Gastrocnemius medialis (tissue), 4 donors: ENCODE measurements around the gene MLPH. TPM values are rescaled to one million over a fixed set of nuclear protein-coding genes. Genes with fewer than 3 reads are reported as not detected.

ENCODE experiments used
- ATAC-seq, 2 donors: fragments of 150-250 bp; one replicate each; pipeline ENCODE4 v1.9.1; 2016
- DNase-seq, 2 donors: peaks; one replicate each; pipeline ENCODE4 v3.0.0-alpha.2; 2019
- H3K27ac ChIP-seq, 4 donors: fragments of 200-600 bp; sonication (generic); 1 replicate in 1 of 4; 2 replicates in 3 of 4; pipeline ENCODE4 v1.5.1; 2016 to 2018; ENCODE audit warnings: mild to moderate bottlenecking in 2 of 4, moderate library complexity in 1 of 4
- H3K27me3 ChIP-seq, 3 donors: fragments of 200-600 bp; sonication (generic) in 2 of 3; 1 replicate in 1 of 3; 2 replicates in 2 of 3; pipeline versions ENCODE4 v1.5.1 to v1.6.0; 2016 to 2019; ENCODE audit warnings: mild to moderate bottlenecking in 1 of 3, moderate library complexity in 1 of 3
- H3K36me3 ChIP-seq, 2 donors: fragments of 200-600 bp; sonication (generic) in 1 of 2; one replicate each; pipeline ENCODE4 v1.5.1; 2017 to 2018
- H3K4me1 ChIP-seq, 2 donors: fragments of 200-600 bp; sonication (generic) in 1 of 2; one replicate each; pipeline ENCODE4 v1.5.1; 2016 to 2017; ENCODE audit warnings: mild to moderate bottlenecking in 2 of 2
- H3K4me3 ChIP-seq, 4 donors: fragments of 200-600 bp; sonication (generic) in 3 of 4; 1 replicate in 1 of 4; 2 replicates in 3 of 4; pipeline ENCODE4 v1.5.1; 2016 to 2019; ENCODE audit warnings: mild to moderate bottlenecking in 2 of 4
- H3K9me3 ChIP-seq, 3 donors: fragments of 200-600 bp; sonication (generic) in 2 of 3; 1 replicate in 1 of 3; 2 replicates in 2 of 3; pipeline ENCODE4 v1.5.1; 2016 to 2019
- CTCF ChIP-seq, 5 experiments: fragments of 450-650 bp in 3 of 5; fragments of 200-600 bp in 2 of 5; sonication (generic) in 2 of 5; IDR thresholded peaks in 4 of 5; conservative IDR thresholded peaks in 1 of 5; 1 replicate in 4 of 5; 2 replicates in 1 of 5; pipeline ENCODE4 v1.5.1; 2016 to 2019; ENCODE audit warnings: antibody characterized with exemption in 5 of 5, mild to moderate bottlenecking in 3 of 5, moderate library complexity in 3 of 5
- POLR2A ChIP-seq, 2 donors: fragments of 450-650 bp; IDR thresholded peaks; one replicate each; pipeline ENCODE4 v1.6.1; 2017; ENCODE audit warnings: antibody characterized with exemption in 2 of 2, mild to moderate bottlenecking in 2 of 2, moderate library complexity in 2 of 2
- in situ Hi-C, 4 donors: fragments of 200-750 bp; cut with MboI; loops; one replicate each; pipeline versions ENCODE4 v1.15.0 to v1.8.0; 2017; ENCODE audit warnings: low sequenced_read_pairs in 4 of 4
- intact Hi-C: fragments of 100-400 bp; cut with DNase I; formaldehyde crosslinking; loops from one replicate; pipeline ENCODE4 v1.15.1; 2023; ENCODE audit warnings: low total_unique reads
- total RNA-seq, 4 donors: library from RNA; depleted of rRNA; stranded (reverse); fragments of >200 nt; gene quantifications; one replicate each; pipeline versions ENCODE4 v1.1.0 to v1.2.3, GENCODE V29; 2016

MLPH gene
- total RNA-seq, 4 donors from 2014 or later = 6.5 to 8.7 (median 7.2) TPM

DNA sequence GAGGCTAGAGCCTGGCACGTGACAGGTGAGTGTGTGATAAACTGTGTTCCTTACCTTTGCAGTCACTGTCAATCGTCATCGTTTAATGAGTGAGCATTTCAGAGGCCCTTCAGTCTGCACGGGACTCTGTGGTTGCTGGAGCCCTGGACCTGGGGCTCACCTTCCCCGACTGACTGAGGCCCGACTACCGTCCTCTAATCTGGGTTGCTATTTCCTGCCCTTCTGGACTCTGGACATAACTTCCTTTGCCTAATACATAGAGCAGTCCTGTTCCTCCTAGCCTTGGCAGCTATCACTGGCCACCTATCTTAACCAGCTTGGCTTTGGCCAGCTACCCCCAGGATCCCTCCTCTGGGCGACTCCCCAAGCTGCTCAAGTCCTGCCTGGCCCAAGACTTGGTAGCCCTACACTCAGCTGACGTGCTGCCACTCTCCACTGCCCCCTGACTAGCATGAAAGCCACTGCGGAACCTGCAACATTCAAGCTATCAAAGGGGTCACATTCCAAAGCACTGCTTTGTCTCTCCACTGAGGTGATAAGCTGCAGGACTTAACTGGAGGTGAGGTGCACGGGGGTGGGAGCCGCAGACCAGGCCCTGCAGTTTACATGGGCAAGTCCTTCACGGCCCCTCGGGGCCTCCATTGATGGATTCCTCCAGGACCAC is 114.5 kb downstream of the MLPH start:
- no peaks in the 10 kb centered on the region for H3K27me3 ChIP-seq
- TF ChIP-seq CTCF (IDR thresholded peaks at IDR 0.05 in 4 of 5, conservative IDR thresholded peaks at IDR 0.05 in 1 of 5) (no peak), POLR2A (IDR thresholded peaks at IDR 0.05) (no peak)
- intact Hi-C loops (loop anchor here (2.0 kb wide), 3 partner anchors 41 to 65 kb away; no protein-coding TSS in a partner anchor), in situ Hi-C loops (loop anchor here in 1 of 4 donors (5.0 kb wide), 1 partner anchor 141 kb away; no protein-coding TSS in a partner anchor)
- peak overlapping the region in 2 of 4 donors; percentile 91 to 96 for H3K27ac ChIP-seq
- H3K36me3 ChIP-seq = no peaks in the 10 kb centered on the region
- H3K4me3 ChIP-seq = no peak overlapping the region
- no peaks in the 10 kb centered on the region for H3K9me3 ChIP-seq
- DNase-seq = no peak
- ATAC-seq = no peak
- peaks cover 16 to 18% of the 10 kb centered on the region in 2 donors for H3K4me1 ChIP-seq

GRCh38 chr2:237602409-237602808 is 115.4 kb downstream of the MLPH start:
- H3K36me3 ChIP-seq = no peaks in the 10 kb centered on the region
- intact Hi-C loops = no loop called here
- TF ChIP-seq POLR2A (IDR thresholded peaks at IDR 0.05) = no peak
- TF ChIP-seq CTCF (IDR thresholded peaks at IDR 0.05 in 4 of 5, conservative IDR thresholded peaks at IDR 0.05 in 1 of 5) = no peak
- no peak overlapping the region for H3K4me3 ChIP-seq
- in situ Hi-C loops = loop anchor here in 1 of 4 donors (5.0 kb wide), 1 partner anchor 140 kb away; no protein-coding TSS in a partner anchor
- no peaks in the 10 kb centered on the region for H3K9me3 ChIP-seq
- H3K27me3 ChIP-seq = no peaks in the 10 kb centered on the region
- no peak for DNase-seq
- ATAC-seq = no peak
- no peak overlapping the region for H3K27ac ChIP-seq
- peaks cover 16 to 18% of the 10 kb centered on the region in 2 donors for H3K4me1 ChIP-seq

GRCh38 chr2:237603049-237603717 is 116.1 kb downstream of the MLPH start:
- H3K27me3 ChIP-seq = no peaks in the 10 kb centered on the region
- in situ Hi-C loops (loop anchor here in 1 of 4 donors (5.0 kb wide), 1 partner anchor 139 kb away; no protein-coding TSS in a partner anchor), intact Hi-C loops (no loop called here)
- no peaks in the 10 kb centered on the region for H3K9me3 ChIP-seq
- H3K4me3 ChIP-seq = peak overlapping the region in 1 of 4 donors; percentile 5
- H3K36me3 ChIP-seq = no peaks in the 10 kb centered on the region
- H3K27ac ChIP-seq = peak overlapping the region in 1 of 4 donors; percentile 46
- ATAC-seq (no peak), DNase-seq (no peak)
- peaks cover 16 to 18% of the 10 kb centered on the region in 2 donors for H3K4me1 ChIP-seq
- no peak for TF ChIP-seq POLR2A (IDR thresholded peaks at IDR 0.05)
- TF ChIP-seq CTCF (IDR thresholded peaks at IDR 0.05 in 4 of 5, conservative IDR thresholded peaks at IDR 0.05 in 1 of 5) = no peak

GRCh38 chr2:237603718-237604362 is 116.8 kb downstream of the MLPH start:
- in situ Hi-C loops = loop anchor here in 1 of 4 donors (5.0 kb wide), 1 partner anchor 138 kb away; no protein-coding TSS in a partner anchor
- Histone ChIP-seq H3K27me3 (no peaks in the 10 kb centered on the region), H3K27ac (peak overlapping the region in 2 of 4 donors; percentile 46 to 57), H3K36me3 (no peaks in the 10 kb centered on the region), H3K9me3 (no peaks in the 10 kb centered on the region), H3K4me1 (peaks cover 16 to 18% of the 10 kb centered on the region in 2 donors), H3K4me3 (peak overlapping the region in 1 of 4 donors; percentile 5)
- DNase-seq = no peak
- no peak for ATAC-seq
- intact Hi-C loops = no loop called here
- TF ChIP-seq CTCF (IDR thresholded peaks at IDR 0.05 in 4 of 5, conservative IDR thresholded peaks at IDR 0.05 in 1 of 5) = no peak
- peak in 1 of 2 donors; percentile 51 for TF ChIP-seq POLR2A (IDR thresholded peaks at IDR 0.05)
